GM19463 (cell line): ENCODE data around the gene USP17L27.
"Not testable (repeated sequence)": the region's sequence is repeated elsewhere in the genome, so short reads cannot be mapped to it uniquely, and the experiment has no call there.

Source experiments
- ATAC-seq: cut with Tn5 transposase; IDR thresholded peaks from one replicate; pipeline ENCODE4 v1.9.1; 2021; ENCODE audit warnings: mild to moderate bottlenecking, moderate library complexity; ENCODE audit not compliant: unreplicated experiment

USP17L27 gene

GRCh38 chr4:9343848-9344247 is at the start of gene USP17L27:
TSS of gene USP17L27 (plus strand) at chr4:9344148. CDS start at chr4:9344148, 0 bp downstream.
- not testable (repeated sequence) for ATAC-seq

- not testable (repeated sequence) for ATAC-seq
These were observed 19.8 kb upstream of the USP17L27 start for GRCh38 chr4:9324191-9324590.

GRCh38 chr4:9324865-9325264 is 19.1 kb upstream of the USP17L27 start, which contains the start of gene USP17L24:
TSS of gene USP17L24 (plus strand) at chr4:9325165. CDS start at chr4:9325165, 0 bp downstream.
- ATAC-seq: not testable (repeated sequence)

GRCh38 chr4:9329611-9330010 is 14.3 kb upstream of the USP17L27 start, which contains the start of gene USP17L25:
TSS of gene USP17L25 (plus strand) at chr4:9329911. CDS start at chr4:9329911, 0 bp downstream.
- ATAC-seq: not testable (repeated sequence)

- not testable (repeated sequence) for ATAC-seq
These were observed 9.6 kb upstream of the USP17L27 start, which contains the start of gene USP17L26 for GRCh38 chr4:9334358-9334757. TSS of gene USP17L26 (plus strand) at chr4:9334658. CDS start at chr4:9334658, 0 bp downstream.

- ATAC-seq: not testable (repeated sequence)
These were observed 4.8 kb upstream of the USP17L27 start, which contains the start of gene USP17L5 for GRCh38 chr4:9339103-9339502. TSS of gene USP17L5 (plus strand) at chr4:9339403. CDS start at chr4:9339403, 0 bp downstream.

- ATAC-seq: not testable (repeated sequence)
These were observed 4.6 kb downstream of the USP17L27 start, which contains the start of gene USP17L28 for GRCh38 chr4:9348593-9348992. TSS of gene USP17L28 (plus strand) at chr4:9348893. CDS start at chr4:9348893, 0 bp downstream.

GRCh38 chr4:9350866-9351265 is 6.9 kb downstream of the USP17L27 start:
- not testable (repeated sequence) for ATAC-seq

- ATAC-seq: not testable (repeated sequence)
These were observed 9.4 kb downstream of the USP17L27 start, which contains the start of gene USP17L29 for GRCh38 chr4:9353338-9353737. TSS of gene USP17L29 (plus strand) at chr4:9353638. CDS start at chr4:9353638, 0 bp downstream.

- ATAC-seq: not testable (repeated sequence)
These were observed 18.9 kb downstream of the USP17L27 start, which contains the start of gene USP17L30 for GRCh38 chr4:9362829-9363228. TSS of gene USP17L30 (plus strand) at chr4:9363129. CDS start at chr4:9363129, 0 bp downstream.

GRCh38 chr4:9379881-9380280 is 35.9 kb downstream of the USP17L27 start:
- ATAC-seq: not testable (repeated sequence)

GRCh38 chr4:9381012-9381534 is 37.1 kb downstream of the USP17L27 start:
- ATAC-seq: not testable (repeated sequence)

GRCh38 chr4:9384126-9384525 is 40.2 kb downstream of the USP17L27 start:
- ATAC-seq: no peak

- not testable (repeated sequence) for ATAC-seq
These were observed 45.1 kb downstream of the USP17L27 start for GRCh38 chr4:9389001-9389400.
